Testis (tissue), 3 donors: Measurements from ENCODE around the gene CRISPLD2. TPM values are rescaled to one million over a fixed set of nuclear protein-coding genes. Genes with fewer than 3 reads are reported as not detected.

ENCODE experiments used
- DNase-seq: peaks from one replicate; pipeline ENCODE4 v3.0.0-alpha.2; 2019
- H3K27ac ChIP-seq, 2 donors: fragments of 200-600 bp; sonication (generic); one replicate each; pipeline ENCODE4 v1.5.1; 2019
- H3K27me3 ChIP-seq: fragments of 200-600 bp; sonication (generic); one replicate; pipeline ENCODE4 v1.5.1; 2019
- H3K36me3 ChIP-seq: fragments of 200-600 bp; sonication (generic); one replicate; pipeline ENCODE4 v1.5.1; 2017; ENCODE audit warnings: low read depth; ENCODE audit errors: missing control alignments
- H3K4me1 ChIP-seq: fragments of 200-600 bp; sonication (generic); one replicate; pipeline ENCODE4 v1.5.1; 2019
- H3K4me3 ChIP-seq, 2 donors: fragments of 200-600 bp; sonication (generic); one replicate each; pipeline ENCODE4 v1.5.1; 2017 to 2019
- H3K9me3 ChIP-seq: fragments of 200-600 bp; sonication (generic); one replicate; pipeline ENCODE4 v1.5.1; 2017
- POLR2A ChIP-seq: fragments of 450-650 bp; IDR thresholded peaks from one replicate; pipeline ENCODE4 v1.6.1; 2017; ENCODE audit warnings: antibody characterized with exemption, mild to moderate bottlenecking, moderate library complexity
- WGBS, 2 donors: methylation state at CpG; one replicate each; pipeline ENCODE4 v1.1.5; 2018; 5-methylcytosine and 5-hydroxymethylcytosine counted together
- intact Hi-C: fragments of 100-400 bp; cut with DNase I; formaldehyde crosslinking; loops from one replicate; pipeline ENCODE4 v1.15.1; 2023; ENCODE audit warnings: low total_unique reads
- polyA plus RNA-seq: library from polyadenylated mRNA; stranded (reverse); fragments of 350-450 nt; fragmentation: Illumina TruSeq; extraction: RNeasy Lipid Tissue Mini Kit (QIAGEN cat#74804); gene quantifications from one replicate; pipeline ENCODE4 v1.2.3, GENCODE V29; 2014; ENCODE audit warnings: low read depth, low replicate concordance; ENCODE audit not compliant: insufficient read depth
- total RNA-seq, 2 donors: library from RNA; depleted of rRNA; stranded (reverse); fragments of >200 nt; gene quantifications; one replicate each; pipeline ENCODE4 v1.2.3, GENCODE V29; 2016
- TF ChIP-seq, protein P1 (sequence below), 3 experiments: fragments of 450-650 bp in 2 of 3; fragments of 200-600 bp in 1 of 3; sonication (generic) in 1 of 3; IDR thresholded peaks; one replicate each; pipeline ENCODE4 v1.5.1; 2016 to 2019; ENCODE audit warnings: antibody characterized with exemption in 3 of 3, mild to moderate bottlenecking in 2 of 3, moderate library complexity in 1 of 3

Gene CRISPLD2
- total and polyA plus RNA-seq, 3 donors from 2014 or later = 47.7 to 59.6 (median 48.8) TPM

DNA sequence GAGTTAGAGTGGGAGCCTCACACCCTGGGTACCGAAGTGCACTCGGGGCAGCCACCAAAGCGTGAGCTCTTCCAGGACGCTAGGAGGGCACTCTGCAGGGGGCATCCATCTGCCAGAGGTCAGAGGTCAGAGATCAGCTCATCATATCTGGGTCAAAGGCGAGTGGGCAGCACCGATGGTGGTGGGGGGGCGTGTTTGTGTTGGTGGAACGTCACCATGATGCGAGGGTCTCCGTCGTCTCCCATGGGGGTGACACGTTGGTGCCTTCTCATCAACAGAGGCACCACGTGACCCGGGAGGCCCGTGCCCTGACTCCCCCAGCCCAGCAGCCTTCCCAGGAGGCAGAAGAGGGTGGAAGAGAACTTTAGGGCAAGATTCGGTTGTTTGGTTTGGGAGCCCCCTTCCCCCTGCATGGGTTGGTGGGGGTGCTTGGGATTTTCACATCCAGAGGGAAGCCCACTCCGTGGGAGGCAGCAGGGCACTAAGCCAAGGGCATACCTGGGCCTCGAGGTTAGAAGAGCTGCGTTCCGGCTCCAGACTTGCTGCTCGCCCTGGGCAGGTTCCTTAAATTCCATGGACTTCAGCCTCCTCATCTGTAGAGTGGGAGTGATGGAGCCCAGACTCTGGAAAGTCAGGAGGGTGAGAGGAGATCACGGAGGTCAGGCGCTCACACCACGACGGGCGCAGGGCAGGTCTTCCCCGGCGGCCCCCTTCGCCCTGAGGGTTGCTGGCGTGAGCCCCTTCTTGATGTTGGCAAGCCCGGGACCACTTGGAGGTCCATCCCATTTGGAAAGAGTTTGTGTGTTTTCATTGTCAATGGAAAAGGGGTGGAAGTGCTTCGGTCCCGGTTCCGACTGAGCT lies 14.0 kb downstream of the CRISPLD2 start:
- DNase-seq = no peak
- H3K27me3 ChIP-seq = no peaks in the 10 kb centered on the region
- H3K27ac ChIP-seq = peak overlapping the region; percentile 78 to 92
- TF ChIP-seq, protein P1, sequence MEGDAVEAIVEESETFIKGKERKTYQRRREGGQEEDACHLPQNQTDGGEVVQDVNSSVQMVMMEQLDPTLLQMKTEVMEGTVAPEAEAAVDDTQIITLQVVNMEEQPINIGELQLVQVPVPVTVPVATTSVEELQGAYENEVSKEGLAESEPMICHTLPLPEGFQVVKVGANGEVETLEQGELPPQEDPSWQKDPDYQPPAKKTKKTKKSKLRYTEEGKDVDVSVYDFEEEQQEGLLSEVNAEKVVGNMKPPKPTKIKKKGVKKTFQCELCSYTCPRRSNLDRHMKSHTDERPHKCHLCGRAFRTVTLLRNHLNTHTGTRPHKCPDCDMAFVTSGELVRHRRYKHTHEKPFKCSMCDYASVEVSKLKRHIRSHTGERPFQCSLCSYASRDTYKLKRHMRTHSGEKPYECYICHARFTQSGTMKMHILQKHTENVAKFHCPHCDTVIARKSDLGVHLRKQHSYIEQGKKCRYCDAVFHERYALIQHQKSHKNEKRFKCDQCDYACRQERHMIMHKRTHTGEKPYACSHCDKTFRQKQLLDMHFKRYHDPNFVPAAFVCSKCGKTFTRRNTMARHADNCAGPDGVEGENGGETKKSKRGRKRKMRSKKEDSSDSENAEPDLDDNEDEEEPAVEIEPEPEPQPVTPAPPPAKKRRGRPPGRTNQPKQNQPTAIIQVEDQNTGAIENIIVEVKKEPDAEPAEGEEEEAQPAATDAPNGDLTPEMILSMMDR (IDR thresholded peaks at IDR 0.05) = no peak
- TF ChIP-seq POLR2A = no peak
- H3K36me3 ChIP-seq = no peaks in the 10 kb centered on the region
- peaks cover 54% of the 10 kb centered on the region for H3K4me1 ChIP-seq
- no peaks in the 10 kb centered on the region for H3K9me3 ChIP-seq
- WGBS, 2 donors = 75 to 82% methylated on average over 22 to 34 of the region's 34 CpGs
- intact Hi-C loops = no loop called here
- no peak overlapping the region for H3K4me3 ChIP-seq

DNA sequence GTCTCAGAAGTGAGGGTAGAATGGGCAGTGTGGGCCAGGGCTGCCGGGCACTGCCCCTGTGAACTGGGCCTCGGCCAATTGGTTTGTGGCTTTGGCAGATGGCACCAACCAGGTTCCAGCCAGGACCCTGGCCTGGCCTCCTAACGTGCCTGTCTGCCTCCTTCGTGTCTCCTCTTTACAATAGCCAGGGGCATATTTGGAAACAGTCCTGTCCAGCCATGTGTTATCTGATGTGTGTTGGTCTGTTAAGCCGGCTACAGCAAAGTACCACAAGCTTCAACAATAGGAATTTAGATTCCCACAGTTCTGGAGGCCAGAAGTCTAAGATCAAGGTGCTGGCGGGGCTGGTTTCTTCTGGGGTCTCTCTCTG lies 14.6 kb downstream of the CRISPLD2 start:
- Histone ChIP-seq H3K36me3 (no peaks in the 10 kb centered on the region), H3K27me3 (no peaks in the 10 kb centered on the region), H3K27ac (peak overlapping the region; percentile 78 to 92), H3K4me3 (no peak overlapping the region), H3K9me3 (no peaks in the 10 kb centered on the region), H3K4me1 (peaks cover 54% of the 10 kb centered on the region)
- intact Hi-C loops = no loop called here
- WGBS, 2 donors = 74 to 76% methylated on average over 6 of the region's 6 CpGs
- no peak for DNase-seq
- TF ChIP-seq, protein P1 (IDR thresholded peaks at IDR 0.05) = no peak
- TF ChIP-seq POLR2A = no peak

GRCh38 chr16:84836234-84836647 lies 16.5 kb downstream of the CRISPLD2 start:
- intact Hi-C loops = no loop called here
- peaks cover 52% of the 10 kb centered on the region for H3K4me1 ChIP-seq
- peak; percentile 82 for DNase-seq
- H3K27me3 ChIP-seq = no peaks in the 10 kb centered on the region
- TF ChIP-seq, protein P1 (IDR thresholded peaks at IDR 0.05) = no peak
- TF ChIP-seq POLR2A = no peak
- H3K27ac ChIP-seq = peak overlapping the region; percentile 78 to 92
- H3K9me3 ChIP-seq = no peaks in the 10 kb centered on the region
- no peak overlapping the region for H3K4me3 ChIP-seq
- H3K36me3 ChIP-seq = no peaks in the 10 kb centered on the region
- WGBS, 2 donors = 32 to 37% methylated on average over 14 to 16 of the region's 16 CpGs

- intact Hi-C loops = no loop called here
- no peaks in the 10 kb centered on the region for H3K9me3 ChIP-seq
- H3K4me1 ChIP-seq = peaks cover 57% of the 10 kb centered on the region
- no peaks in the 10 kb centered on the region for H3K27me3 ChIP-seq
- no peak overlapping the region for H3K4me3 ChIP-seq
- H3K36me3 ChIP-seq = no peaks in the 10 kb centered on the region
- peak overlapping the region; percentile 74 to 92 for H3K27ac ChIP-seq
- DNase-seq = no peak
- no peak for TF ChIP-seq POLR2A
- TF ChIP-seq, protein P1 (IDR thresholded peaks at IDR 0.05) = no peak
- 78 to 81% methylated on average over 11 to 12 of the region's 12 CpGs for WGBS, 2 donors
Observed at GRCh38 chr16:84836967-84837366, 17.2 kb downstream of the CRISPLD2 start.
